ENCODE measurements around the gene MPPED1.

DNA sequence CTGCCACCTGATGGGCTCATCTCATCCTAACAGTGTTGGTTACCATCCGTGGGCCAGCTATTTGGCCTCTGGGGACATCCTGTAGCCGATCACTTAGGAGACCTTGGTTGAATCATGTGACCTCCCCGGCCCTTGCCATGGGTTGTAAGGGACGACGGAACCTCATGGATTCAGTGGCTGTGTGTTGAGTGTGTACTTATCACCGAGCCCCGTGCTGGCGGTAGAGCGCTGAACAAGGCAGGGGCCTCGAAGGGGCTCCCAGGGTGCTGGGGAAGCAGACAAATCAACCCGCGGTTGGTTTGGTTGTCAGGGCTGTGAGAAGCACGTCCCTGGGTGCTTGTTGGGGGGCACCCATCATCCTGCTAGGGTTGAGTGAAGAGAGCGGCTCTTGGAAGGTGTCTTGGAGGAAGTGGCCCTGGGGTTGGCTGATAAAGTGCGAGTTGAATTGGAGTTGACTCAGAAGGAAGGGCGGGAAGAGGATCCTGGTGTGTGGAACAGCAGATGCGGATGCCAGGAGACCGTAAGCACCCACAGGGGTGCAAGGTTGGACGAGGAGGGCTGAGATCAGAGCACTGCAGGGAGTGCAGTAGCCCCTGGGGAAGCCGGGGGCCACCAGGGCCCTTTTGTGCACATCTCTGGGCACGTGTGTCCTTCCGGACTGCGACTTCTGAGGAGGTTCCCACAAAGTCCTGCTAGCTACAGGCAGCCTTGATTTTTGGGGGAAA, 53.6 kb downstream of the MPPED1 start:
- TF ChIP-seq POLR2AphosphoS5 (IDR thresholded peaks at IDR 0.05; ENCODE audit: low read depth, low read length) = no peak
- TF ChIP-seq POLR2A (IDR thresholded peaks at IDR 0.05; ENCODE audit: low read depth, low read length) = no peak
- no peak for TF ChIP-seq SPI1 (IDR thresholded peaks at IDR 0.05; ENCODE audit: low read depth, low read length)
- TF ChIP-seq PAX5 (IDR thresholded peaks at IDR 0.05; ENCODE audit: insufficient read depth, low read length, severe bottlenecking) = no peak
- TF ChIP-seq TAF1 (IDR thresholded peaks at IDR 0.05; ENCODE audit: low read depth, low read length) = no peak
- TF ChIP-seq POU2F2 (IDR thresholded peaks at IDR 0.05; ENCODE audit: low read depth, low read length) = no peak

Measured in GM12891 (cell line).